Smooth muscle cell (in vitro differentiated cells): ENCODE data around the gene TBX19. TPM values are rescaled to one million over a fixed set of nuclear protein-coding genes. Genes with fewer than 3 reads are reported as not detected.
A peak's percentile ranks its signal among the peaks of the same experiment; 100 is the strongest.

Source experiments
- DNase-seq: peaks from one replicate; lab custom pipeline; 2025; ENCODE audit not compliant: unreplicated experiment; lab: John Stamatoyannopoulos, UW
- H2AFZ ChIP-seq: fragments of 200-600 bp; sonication (generic); 2 replicates; pipeline ENCODE4 v1.6.0; 2016; ENCODE audit warnings: antibody characterized with exemption, low read depth, mild to moderate bottlenecking
- H3F3A ChIP-seq: fragments of 200-600 bp; sonication (generic); 2 replicates; pipeline ENCODE4 v1.6.0; 2017; ENCODE audit warnings: antibody characterized with exemption, low read depth
- H3K27ac ChIP-seq: fragments of 200-600 bp; sonication (generic); 2 replicates; pipeline ENCODE4 v1.5.1; 2016; ENCODE audit warnings: low read depth, mild to moderate bottlenecking
- H3K27me3 ChIP-seq: fragments of 200-600 bp; sonication (generic); 2 replicates; pipeline ENCODE4 v1.6.1; 2016; ENCODE audit warnings: low read depth, mild to moderate bottlenecking
- H3K36me3 ChIP-seq: fragments of 200-600 bp; sonication (generic); 2 replicates; pipeline ENCODE4 v1.5.1; 2016; ENCODE audit warnings: low read depth
- H3K4me1 ChIP-seq: fragments of 200-600 bp; sonication (generic); 2 replicates; pipeline ENCODE4 v1.5.1; 2016; ENCODE audit warnings: low read depth
- H3K4me2 ChIP-seq: fragments of 200-600 bp; sonication (generic); 2 replicates; pipeline ENCODE4 v1.6.0; 2016; ENCODE audit warnings: mild to moderate bottlenecking
- H3K4me3 ChIP-seq: fragments of 200-600 bp; sonication (generic); 2 replicates; pipeline ENCODE4 v1.5.1; 2016; ENCODE audit warnings: mild to moderate bottlenecking
- H3K79me2 ChIP-seq: fragments of 200-600 bp; sonication (generic); 2 replicates; pipeline ENCODE4 v1.6.0; 2016; ENCODE audit warnings: low read depth, mild to moderate bottlenecking
- H3K9ac ChIP-seq: fragments of 200-600 bp; sonication (generic); 2 replicates; pipeline ENCODE4 v1.6.0; 2016; ENCODE audit warnings: low read depth
- H3K9me3 ChIP-seq: fragments of 200-600 bp; sonication (generic); replicated peaks from 2 replicates; pipeline ENCODE4 v1.5.1; 2016; ENCODE audit warnings: low read depth
- H4K20me1 ChIP-seq: fragments of 200-600 bp; sonication (generic); 2 replicates; pipeline ENCODE4 v1.6.0; 2016; ENCODE audit warnings: low read depth
- WGBS: methylation state at CpG from one replicate; pipeline ENCODE4 v1.1.7; 2016; ENCODE audit warnings: low lambda C conversion rate; 5-methylcytosine and 5-hydroxymethylcytosine counted together
- polyA plus RNA-seq: library from polyadenylated mRNA; unstranded; fragments of >200 nt; fragmentation: Nextera tagmentation; extraction: Ambion mirVana; gene quantifications from 2 replicates; pipeline ENCODE4 v1.2.1, GENCODE V29; 2016
- total RNA-seq: library from RNA; depleted of rRNA; stranded (reverse); fragments of >200 nt; gene quantifications from 2 replicates; pipeline ENCODE4 v1.2.3, GENCODE V29; 2014
- TF ChIP-seq, protein P1 (sequence below): fragments of 200-600 bp; sonication (generic); IDR thresholded peaks from 2 replicates; pipeline ENCODE4 v1.5.1; 2017; ENCODE audit warnings: borderline replicate concordance, mild to moderate bottlenecking, antibody characterized with exemption; ENCODE audit not compliant: insufficient read depth, poor library complexity, severe bottlenecking

The TBX19 gene
- total and polyA plus RNA-seq, 2 experiments from 2014 or later = 0.47 to 3.9 TPM

DNA sequence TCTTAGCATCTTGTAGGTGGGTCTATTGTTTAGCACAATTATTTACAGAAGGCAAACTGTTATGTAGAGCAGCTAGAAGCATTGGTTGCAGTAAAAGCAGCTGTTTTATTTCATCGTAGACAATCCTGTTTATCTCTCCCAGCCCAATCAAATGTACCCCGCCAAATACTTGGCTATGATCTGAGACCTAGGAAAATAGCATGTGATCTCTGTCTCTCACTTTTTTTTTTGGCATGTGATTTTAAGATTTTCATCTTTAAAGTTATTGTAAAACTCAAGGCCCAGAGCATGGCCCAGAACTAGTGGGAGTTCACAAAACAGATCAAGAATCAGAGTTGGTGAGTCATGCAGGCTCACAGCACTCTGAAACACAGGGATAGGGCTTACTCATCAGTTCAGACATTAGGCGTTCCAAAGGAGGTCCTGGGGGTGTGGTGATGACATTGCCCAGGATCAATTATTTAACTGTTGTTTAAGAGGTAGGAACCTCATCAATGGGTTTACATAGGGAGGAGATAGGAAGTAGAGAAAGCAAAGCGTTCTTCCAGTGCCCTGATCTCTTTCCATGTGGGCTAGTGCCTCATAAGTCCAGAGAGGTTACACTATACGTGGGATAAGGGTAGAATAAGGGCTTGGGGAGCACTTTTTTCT lies 40.2 kb downstream of the TBX19 start:
- Histone ChIP-seq H3K9me3 (no peaks in the 10 kb centered on the region), H3K4me1 (peaks cover 13% of the 10 kb centered on the region), H3K79me2 (no peaks in the 10 kb centered on the region), H4K20me1 (no peaks in the 10 kb centered on the region), H2AFZ (no peak overlapping the region), H3K9ac (no peak overlapping the region), H3K4me2 (peak overlapping the region; percentile 40), H3K27ac (peak overlapping the region; percentile 66), H3F3A (peaks cover 6% of the 10 kb centered on the region), H3K4me3 (no peak overlapping the region), H3K36me3 (no peaks in the 10 kb centered on the region), H3K27me3 (no peaks in the 10 kb centered on the region)
- DNase-seq = no peak
- TF ChIP-seq, protein P1, sequence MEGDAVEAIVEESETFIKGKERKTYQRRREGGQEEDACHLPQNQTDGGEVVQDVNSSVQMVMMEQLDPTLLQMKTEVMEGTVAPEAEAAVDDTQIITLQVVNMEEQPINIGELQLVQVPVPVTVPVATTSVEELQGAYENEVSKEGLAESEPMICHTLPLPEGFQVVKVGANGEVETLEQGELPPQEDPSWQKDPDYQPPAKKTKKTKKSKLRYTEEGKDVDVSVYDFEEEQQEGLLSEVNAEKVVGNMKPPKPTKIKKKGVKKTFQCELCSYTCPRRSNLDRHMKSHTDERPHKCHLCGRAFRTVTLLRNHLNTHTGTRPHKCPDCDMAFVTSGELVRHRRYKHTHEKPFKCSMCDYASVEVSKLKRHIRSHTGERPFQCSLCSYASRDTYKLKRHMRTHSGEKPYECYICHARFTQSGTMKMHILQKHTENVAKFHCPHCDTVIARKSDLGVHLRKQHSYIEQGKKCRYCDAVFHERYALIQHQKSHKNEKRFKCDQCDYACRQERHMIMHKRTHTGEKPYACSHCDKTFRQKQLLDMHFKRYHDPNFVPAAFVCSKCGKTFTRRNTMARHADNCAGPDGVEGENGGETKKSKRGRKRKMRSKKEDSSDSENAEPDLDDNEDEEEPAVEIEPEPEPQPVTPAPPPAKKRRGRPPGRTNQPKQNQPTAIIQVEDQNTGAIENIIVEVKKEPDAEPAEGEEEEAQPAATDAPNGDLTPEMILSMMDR = no peak
- WGBS = 27% methylated on average over 5 of the region's 5 CpGs

DNA sequence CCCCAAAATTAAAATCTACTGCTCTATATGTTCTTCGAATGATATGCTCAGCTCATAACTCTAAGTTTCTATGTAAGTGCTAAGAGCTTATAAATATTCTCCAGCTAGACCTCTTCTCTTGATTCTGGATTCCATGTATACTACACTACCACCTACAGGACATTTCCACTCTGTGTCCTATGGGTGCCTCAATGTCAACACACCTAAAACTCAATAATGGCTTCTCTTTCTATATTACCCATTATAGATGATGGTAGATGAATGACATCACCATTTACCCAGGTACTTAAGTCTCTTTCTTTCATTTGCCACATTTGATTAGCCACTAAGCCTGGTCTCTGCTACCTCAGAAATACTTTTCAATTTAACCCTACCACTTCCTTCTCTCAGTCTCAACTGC lies 41.3 kb downstream of the TBX19 start:
- Histone ChIP-seq H4K20me1 (no peaks in the 10 kb centered on the region), H3K4me2 (no peak overlapping the region), H3K27ac (no peak overlapping the region), H3K79me2 (no peaks in the 10 kb centered on the region), H3K27me3 (no peaks in the 10 kb centered on the region), H2AFZ (no peak overlapping the region), H3K4me1 (peaks cover 13% of the 10 kb centered on the region), H3K36me3 (no peaks in the 10 kb centered on the region), H3K9me3 (no peaks in the 10 kb centered on the region), H3K4me3 (no peak overlapping the region), H3K9ac (no peak overlapping the region), H3F3A (peaks cover 6% of the 10 kb centered on the region)
- 86% methylated on average over 1 of the region's 1 CpG for WGBS
- TF ChIP-seq, protein P1 = no peak
- no peak for DNase-seq

DNA sequence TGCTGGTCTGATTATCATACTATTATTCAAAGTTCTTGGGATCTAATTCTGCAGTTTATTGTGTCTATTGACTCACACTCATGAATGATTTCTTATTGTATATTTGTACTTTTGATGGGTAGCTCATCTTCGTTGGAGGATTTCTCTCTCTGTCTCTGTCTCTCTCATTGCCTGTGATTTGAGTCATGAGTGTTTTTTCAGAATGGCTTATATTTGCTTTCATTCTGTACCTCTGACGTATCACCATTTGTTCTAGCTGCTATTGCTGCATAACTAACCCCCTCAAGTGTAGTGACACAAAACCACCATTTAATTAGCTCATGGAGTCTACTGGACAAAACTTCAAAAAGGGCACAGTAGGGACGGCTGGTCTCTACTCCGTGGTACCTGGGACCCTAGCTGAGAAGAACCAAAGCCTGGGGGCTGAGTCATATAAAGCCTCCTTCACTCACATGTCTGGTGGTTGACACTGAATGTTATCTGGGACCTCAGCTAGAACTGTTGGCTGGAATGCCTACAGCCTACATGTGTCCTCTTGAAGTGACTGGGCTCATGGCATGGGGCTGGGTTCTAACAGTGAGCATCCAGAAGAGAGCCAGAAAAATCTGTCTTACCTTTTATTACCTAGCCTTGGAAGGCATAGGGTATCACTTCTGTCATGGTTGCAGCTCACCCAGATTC lies 44.2 kb downstream of the TBX19 start:
- 98% methylated on average over 4 of the region's 4 CpGs for WGBS
- Histone ChIP-seq H3F3A (peaks cover 4% of the 10 kb centered on the region), H3K36me3 (no peaks in the 10 kb centered on the region), H4K20me1 (no peaks in the 10 kb centered on the region), H3K79me2 (no peaks in the 10 kb centered on the region), H3K27ac (no peak overlapping the region), H3K4me2 (no peak overlapping the region), H3K27me3 (no peaks in the 10 kb centered on the region), H3K4me1 (peaks cover 7% of the 10 kb centered on the region), H2AFZ (no peak overlapping the region), H3K4me3 (no peak overlapping the region), H3K9me3 (no peaks in the 10 kb centered on the region), H3K9ac (no peak overlapping the region)
- no peak for DNase-seq
- TF ChIP-seq, protein P1 = no peak
